Measurements from ENCODE around the gene TYMS. TPM values are rescaled to one million over a fixed set of nuclear protein-coding genes. Genes with fewer than 3 reads are reported as not detected.
A peak's percentile ranks its signal among the peaks of the same experiment; 100 is the strongest.

Gene TYMS
- total and polyA plus RNA-seq, 9 of the 15 experiments (the other 6 are each of a cell fraction or from before 2014, with no cell fraction given), result 69.1 to 409 (median 175) TPM

DNA sequence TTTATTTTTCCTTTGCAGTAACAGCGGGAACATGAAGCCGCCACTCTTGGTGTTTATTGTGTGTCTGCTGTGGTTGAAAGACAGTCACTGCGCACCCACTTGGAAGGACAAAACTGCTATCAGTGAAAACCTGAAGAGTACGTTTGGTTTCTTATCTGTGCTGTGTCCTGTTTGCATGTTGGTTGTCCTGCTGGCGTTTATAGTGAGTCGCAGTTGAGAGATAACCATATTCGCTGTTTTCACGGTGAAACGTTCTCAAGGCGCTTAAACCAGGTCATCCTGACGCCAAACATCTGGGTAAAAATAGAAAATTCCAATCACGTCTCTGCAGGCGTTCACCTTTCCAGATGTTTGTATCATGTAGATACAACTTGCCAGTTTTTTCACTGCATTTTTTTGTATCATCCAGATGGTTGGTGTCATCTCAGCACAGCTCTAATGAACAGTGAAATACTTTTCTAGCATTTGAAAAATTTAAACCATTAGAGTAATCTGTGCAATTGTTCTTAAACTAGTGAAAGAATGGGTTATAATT is 39.4 kb upstream of the TYMS start (continued):
- no peak for TF ChIP-seq ZNF778 (CRISPR knock-in tag; IDR thresholded peaks at IDR 0.05)
- TF ChIP-seq, protein P1, sequence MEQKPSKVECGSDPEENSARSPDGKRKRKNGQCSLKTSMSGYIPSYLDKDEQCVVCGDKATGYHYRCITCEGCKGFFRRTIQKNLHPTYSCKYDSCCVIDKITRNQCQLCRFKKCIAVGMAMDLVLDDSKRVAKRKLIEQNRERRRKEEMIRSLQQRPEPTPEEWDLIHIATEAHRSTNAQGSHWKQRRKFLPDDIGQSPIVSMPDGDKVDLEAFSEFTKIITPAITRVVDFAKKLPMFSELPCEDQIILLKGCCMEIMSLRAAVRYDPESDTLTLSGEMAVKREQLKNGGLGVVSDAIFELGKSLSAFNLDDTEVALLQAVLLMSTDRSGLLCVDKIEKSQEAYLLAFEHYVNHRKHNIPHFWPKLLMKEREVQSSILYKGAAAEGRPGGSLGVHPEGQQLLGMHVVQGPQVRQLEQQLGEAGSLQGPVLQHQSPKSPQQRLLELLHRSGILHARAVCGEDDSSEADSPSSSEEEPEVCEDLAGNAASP (IDR thresholded peaks at IDR 0.05), result no peak
- no peak for TF ChIP-seq HDAC8 (tag; IDR thresholded peaks at IDR 0.05)
- peak; percentile 98 for TF ChIP-seq HDAC3 (IDR thresholded peaks at IDR 0.05; ENCODE audit: borderline replicate concordance, partially characterized antibody)
- TF ChIP-seq ZNF431 (CRISPR knock-in tag; IDR thresholded peaks at IDR 0.05), result no peak
- TF ChIP-seq, protein P2, sequence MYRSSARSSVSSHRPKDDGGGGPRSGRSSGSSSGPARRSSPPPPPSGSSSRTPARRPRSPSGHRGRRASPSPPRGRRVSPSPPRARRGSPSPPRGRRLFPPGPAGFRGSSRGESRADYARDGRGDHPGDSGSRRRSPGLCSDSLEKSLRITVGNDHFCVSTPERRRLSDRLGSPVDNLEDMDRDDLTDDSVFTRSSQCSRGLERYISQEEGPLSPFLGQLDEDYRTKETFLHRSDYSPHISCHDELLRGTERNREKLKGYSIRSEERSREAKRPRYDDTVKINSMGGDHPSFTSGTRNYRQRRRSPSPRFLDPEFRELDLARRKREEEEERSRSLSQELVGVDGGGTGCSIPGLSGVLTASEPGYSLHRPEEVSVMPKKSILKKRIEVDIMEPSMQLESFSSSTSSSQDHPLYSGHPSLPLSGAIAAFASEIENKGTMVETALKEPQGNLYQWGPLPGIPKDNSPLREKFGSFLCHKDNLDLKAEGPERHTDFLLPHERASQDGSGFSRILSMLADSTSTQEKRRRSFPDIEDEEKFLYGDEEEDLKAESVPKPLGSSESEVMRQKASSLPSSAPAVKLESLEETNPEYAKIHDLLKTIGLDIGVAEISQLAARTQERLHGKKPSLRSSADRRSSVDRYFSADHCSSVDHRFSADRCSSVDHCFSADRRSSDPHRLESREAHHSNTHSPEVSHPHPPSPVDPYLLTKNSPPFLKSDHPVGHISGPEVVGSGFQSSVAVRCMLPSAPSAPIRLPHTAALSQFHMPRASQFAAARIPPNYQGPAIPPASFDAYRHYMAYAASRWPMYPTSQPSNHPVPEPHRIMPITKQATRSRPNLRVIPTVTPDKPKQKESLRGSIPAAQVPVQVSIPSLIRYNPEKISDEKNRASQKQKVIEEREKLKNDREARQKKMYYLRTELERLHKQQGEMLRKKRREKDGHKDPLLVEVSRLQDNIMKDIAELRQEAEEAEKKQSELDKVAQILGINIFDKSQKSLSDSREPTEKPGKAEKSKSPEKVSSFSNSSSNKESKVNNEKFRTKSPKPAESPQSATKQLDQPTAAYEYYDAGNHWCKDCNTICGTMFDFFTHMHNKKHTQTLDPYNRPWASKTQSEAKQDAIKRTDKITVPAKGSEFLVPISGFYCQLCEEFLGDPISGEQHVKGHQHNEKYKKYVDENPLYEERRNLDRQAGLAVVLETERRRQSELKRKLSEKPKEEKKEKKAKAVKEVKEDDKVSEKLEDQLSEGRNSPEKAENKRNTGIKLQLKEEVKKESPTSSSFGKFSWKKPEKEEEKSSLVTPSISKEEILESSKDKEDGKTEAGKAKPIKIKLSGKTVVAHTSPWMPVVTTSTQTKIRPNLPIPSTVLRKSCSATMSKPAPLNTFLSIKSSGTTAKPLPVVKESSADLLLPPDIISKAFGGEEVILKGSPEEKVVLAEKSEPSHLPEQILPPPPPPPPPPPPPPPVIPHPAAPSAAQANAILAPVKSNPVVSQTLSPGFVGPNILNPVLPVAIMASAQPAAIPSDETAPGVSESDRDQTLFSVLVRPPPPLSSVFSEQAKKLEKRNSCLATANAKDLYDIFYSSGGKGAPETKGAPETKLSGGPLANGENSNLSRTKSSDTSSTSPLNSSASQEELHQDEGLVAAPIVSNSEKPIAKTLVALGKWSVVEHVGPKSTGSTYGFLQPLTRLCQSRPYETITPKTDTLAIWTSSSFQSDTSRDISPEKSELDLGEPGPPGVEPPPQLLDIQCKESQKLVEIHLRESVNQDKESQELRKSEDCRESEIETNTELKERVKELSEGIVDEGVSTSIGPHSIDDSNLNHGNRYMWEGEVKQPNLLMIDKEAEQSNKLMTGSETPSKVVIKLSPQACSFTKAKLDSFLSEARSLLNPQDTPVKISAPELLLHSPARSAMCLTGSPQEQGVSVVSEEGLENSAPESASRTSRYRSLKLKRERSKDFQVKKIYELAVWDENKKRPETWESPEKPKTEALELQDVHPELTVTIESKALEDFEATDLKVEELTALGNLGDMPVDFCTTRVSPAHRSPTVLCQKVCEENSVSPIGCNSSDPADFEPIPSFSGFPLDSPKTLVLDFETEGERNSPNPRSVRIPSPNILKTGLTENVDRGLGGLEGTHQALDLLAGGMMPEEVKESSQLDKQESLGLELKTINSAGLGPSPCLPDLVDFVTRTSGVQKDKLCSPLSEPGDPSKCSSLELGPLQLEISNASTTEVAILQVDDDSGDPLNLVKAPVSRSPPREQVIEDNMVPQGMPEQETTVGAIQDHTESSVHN (IDR thresholded peaks at IDR 0.05; ENCODE audit: borderline replicate concordance in 1 of 2, low read depth in 1 of 2), result peak; percentile 59 to 60; a peak in 2 of 4 replicates
- TF ChIP-seq SLC30A9 (CRISPR knock-in tag; IDR thresholded peaks at IDR 0.05), result no peak
- TF ChIP-seq, protein P3, sequence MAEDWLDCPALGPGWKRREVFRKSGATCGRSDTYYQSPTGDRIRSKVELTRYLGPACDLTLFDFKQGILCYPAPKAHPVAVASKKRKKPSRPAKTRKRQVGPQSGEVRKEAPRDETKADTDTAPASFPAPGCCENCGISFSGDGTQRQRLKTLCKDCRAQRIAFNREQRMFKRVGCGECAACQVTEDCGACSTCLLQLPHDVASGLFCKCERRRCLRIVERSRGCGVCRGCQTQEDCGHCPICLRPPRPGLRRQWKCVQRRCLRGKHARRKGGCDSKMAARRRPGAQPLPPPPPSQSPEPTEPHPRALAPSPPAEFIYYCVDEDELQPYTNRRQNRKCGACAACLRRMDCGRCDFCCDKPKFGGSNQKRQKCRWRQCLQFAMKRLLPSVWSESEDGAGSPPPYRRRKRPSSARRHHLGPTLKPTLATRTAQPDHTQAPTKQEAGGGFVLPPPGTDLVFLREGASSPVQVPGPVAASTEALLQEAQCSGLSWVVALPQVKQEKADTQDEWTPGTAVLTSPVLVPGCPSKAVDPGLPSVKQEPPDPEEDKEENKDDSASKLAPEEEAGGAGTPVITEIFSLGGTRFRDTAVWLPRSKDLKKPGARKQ (CRISPR knock-in tag; IDR thresholded peaks at IDR 0.05), result no peak
